Activated CD4-positive, CD25-positive, alpha-beta regulatory T cell treated with anti-CD3 and anti-CD28 coated beads, Interleukin-2, amount 50 U/mL, for 16 hours (primary cell): Measurements from ENCODE around the gene SHCBP1L.

ENCODE experiments used
- DNase-seq: peaks from one replicate; pipeline ENCODE4 v3.0.0-alpha.2; 2020; ENCODE audit warnings: low read depth, low spot score

Gene SHCBP1L

DNA sequence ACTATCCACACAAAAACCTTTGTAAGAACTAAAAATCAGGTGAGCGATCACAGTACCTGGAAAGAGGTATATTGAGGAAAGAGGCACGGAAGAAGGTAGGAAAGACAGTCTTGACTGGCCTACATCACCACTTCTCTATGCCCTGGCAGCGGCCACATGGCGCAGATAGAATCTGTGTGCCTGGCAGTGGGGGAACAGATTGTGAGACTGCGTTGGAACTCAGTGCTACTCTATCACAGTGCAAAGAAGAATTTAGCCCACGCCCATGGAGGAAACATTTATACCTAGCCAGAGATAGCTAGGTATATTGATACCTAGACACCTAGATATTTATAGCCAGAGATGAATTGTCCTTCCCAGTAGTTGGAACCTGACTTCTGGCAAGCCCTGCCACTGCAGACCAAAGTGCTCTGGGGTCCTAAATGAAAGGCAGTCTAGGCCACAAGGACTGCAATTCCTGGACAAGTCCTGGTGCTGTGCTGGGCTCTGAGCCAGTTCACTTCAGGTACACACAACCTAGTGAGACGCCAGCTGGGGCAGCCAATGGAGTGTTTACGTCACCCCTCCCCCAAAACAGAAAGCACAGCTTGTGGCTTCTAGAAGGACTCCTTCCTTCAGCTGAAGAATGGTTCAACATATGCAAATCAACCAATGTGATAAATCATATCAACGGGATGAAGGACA is 61.9 kb downstream of the SHCBP1L start:
- no peak for DNase-seq

DNA sequence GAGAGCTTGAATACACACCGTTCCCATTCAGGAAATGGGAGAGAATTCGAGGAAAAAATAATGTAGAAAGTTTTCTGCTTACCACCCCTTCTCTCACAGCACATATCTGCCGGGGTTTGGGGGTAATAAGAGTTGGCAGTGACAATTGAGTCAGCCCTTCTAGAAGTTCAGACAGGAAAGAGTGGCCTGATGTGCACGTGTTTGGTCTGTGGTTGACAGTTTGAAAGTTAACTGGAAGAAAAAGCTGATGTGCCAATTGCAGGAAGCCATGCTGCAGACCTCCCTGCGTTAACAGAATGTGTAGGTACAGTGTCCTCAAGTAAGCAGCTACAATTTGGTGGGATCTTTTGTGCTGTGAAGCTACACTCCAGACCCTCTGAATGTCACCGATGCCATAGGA is 63.0 kb downstream of the SHCBP1L start:
- DNase-seq: no peak

DNA sequence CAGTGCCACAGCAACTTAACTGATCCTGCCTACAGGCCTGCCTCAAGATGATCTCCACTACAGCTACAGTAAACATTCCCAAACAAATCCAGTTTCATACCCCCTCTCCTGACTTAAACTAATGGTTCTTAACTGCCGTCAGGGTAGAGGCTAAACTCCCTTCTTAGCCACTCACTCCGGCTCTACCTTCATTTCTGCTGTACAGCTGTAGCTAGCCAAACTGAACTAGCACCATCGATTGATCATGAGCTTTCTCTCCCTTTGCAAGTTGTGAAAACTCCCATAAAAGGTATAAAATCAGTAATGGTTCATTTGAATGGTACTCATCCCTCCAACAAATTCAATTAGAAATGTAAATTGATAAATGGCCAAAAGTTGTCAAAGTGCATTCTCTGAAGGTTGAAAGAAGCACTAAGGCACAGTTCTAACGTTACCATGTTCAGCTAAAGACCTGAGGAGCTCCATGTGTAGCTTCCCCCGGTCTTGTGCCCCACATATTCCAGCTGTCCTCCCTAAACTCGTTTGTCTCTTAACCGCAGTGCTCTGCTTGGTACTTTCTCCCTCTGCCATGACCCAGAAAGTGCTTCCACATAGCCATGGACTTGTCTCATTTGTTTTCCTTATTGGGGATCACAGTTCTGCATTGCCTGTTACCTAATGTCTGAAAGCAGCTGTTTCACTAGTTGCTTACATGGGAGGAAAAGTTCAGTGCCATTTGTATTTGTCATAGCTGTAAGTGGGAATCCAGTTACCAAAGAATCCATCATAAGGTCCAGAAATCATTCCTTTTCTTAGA is 64.0 kb downstream of the SHCBP1L start:
- DNase-seq: no peak

DNA sequence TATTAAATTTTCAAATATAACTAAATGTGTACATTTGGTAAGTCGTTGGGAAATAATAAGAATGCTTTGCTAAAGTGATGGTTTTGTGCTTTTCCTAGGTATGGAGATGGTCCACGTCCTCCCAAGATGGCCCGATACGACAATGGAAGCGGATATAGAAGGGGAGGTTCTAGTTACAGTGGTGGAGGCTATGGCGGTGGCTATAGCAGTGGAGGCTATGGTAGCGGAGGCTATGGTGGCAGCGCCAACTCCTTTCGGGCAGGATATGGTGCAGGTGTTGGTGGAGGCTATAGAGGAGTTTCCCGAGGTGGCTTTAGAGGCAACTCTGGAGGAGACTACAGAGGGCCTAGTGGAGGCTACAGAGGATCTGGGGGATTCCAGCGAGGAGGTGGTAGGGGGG is 66.0 kb downstream of the SHCBP1L start:
- DNase-seq: no peak

DNA sequence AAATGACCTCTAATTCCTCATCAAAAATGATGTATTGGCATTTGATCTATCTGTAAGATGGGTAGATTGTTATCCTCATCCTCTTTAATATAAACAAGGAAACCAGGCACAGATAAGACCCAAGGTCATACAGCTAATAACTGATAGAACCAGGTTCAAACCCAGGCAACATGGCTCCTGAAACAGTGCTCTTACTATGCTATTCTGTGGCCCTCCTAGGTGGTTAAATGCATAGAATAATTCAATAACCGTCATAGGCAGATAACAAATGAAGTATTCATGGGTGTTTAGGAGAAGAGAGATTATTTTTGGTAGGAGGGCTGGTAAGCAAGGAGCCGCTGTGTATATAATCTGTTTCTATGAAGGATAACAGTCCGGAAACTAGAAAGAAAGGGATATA is 67.4 kb downstream of the SHCBP1L start:
- DNase-seq: no peak

DNA sequence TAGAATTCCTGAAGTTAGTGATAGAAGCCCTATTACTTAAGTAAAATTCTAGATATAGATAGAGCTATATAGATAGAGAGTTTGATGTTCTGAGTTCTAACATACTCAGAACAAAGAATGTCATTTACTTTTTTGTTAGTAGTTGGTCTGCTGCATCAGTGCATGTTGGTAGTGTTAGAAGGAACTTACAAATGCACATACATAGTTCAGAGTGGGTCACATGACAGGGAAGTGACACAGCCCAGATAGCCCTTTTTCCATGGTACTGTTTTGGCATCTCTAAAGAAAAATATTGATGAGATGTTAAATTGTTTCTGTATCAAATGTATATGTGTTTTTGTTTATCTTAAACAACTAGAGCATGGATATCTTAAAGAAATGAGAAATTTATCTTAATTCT is 68.1 kb downstream of the SHCBP1L start:
- DNase-seq: no peak

DNA sequence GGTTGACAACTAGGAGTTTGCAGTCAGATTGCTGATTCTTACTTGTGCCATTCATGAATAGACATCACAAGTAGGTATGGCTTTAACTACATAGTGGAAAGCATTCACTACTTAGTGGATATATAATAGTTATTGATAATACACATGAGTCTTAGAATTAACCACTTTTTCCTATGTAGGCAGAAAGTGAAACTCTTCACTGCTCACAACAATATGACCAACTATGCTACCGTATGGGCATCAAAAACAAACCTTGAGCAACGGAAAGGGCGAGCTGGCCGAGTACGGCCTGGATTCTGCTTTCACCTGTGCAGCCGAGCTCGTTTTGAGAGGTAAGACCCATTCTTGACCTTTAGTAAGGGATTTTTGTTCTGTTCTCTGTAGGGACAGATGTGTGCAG is 75.1 kb downstream of the SHCBP1L start:
- DNase-seq: no peak

DNA sequence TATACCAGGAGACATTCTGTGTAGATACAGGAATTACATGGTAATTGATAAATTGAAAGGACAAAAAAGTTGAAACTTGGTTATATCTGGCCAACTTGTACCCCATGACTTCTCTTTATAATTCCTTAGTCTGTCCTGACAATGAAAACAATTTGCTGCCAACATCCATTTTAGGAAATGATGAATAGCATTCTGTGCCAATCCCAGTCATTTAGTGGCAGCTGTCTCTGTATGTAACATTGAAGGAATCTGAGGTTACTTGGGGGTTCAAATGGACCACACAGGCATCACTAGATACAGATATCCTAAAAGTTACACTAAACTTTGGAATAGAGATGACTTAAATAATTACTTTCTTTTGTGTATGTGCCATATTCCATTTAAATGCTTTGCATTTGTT is 75.6 kb downstream of the SHCBP1L start:
- no peak for DNase-seq

DNA sequence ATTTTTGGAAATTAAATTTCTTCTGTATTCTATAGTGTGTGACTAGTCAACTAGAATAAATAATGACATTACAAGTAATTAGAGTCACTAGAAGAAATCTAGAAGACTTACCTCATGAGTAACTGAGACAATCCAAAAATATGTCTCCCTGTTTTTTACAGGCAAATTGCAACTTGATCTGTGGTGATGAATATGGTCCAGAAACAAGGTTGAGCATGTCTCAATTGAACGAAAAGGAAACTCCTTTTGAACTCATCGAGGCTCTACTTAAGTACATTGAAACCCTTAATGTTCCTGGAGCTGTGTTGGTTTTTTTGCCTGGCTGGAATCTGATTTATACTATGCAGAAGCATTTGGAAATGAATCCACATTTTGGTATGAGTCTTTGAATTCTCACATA is 77.1 kb downstream of the SHCBP1L start:
- DNase-seq: no peak

DNA sequence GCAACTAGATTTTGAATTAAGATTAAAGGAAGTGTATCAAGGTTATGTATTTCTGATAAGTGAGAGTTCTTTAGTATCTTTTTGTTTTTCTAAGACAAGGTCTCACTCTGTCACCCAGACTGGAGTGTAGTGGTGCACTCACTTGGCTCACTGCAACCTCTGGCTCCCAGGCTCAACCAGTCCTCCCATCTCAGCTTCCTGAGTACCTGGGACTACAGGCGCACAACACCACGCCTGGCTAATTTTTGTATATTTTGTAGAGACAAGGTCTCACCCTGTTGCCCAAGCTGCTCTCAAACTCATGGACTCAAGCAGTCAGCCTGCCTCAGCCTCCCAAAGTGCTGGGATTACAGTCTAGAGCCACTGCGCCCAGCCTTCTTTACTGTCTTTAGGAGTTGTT is 80.1 kb downstream of the SHCBP1L start:
- DNase-seq: no peak

DNA sequence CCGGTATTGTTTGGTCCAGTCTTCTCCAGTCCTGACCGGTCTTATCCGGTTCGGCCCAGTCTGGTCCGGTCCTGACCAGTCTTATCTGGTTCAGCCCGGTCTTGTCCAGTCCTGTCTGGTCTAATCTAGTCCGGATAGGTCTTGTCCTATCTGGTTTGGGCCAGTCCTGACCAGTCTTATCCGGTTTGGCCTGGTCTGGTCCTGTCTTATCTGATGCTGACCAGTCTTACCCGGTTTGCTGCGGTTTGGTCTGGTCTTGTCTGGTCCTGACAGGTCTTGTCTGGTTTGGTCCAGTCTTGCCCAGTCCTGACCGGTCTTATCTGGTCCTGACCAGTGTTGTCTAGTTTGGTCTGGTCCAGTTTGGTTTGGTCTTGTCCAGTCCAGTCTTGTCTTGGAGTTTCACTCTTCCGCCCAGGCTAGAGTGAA is 83.7 kb downstream of the SHCBP1L start:
- DNase-seq: peak; percentile 10

DNA sequence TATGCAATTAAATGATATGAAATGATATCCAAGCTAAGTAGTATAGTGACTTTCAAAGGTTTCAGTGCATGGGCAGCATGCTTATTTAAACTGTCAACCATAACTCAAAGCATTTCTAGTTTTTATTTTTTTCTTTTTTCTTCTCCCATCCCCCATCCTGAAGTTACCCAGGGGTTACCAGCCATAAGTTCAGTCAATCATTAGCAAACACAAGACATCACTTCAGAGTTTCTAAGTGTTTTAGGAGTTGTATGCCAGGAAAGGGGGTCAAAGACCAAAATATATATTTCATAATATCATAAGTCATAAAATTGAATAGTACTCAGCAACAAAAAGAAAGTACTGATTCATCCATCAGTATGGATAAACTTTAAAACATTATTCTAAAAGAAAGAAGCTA is 85.1 kb downstream of the SHCBP1L start:
- no peak for DNase-seq

DNA sequence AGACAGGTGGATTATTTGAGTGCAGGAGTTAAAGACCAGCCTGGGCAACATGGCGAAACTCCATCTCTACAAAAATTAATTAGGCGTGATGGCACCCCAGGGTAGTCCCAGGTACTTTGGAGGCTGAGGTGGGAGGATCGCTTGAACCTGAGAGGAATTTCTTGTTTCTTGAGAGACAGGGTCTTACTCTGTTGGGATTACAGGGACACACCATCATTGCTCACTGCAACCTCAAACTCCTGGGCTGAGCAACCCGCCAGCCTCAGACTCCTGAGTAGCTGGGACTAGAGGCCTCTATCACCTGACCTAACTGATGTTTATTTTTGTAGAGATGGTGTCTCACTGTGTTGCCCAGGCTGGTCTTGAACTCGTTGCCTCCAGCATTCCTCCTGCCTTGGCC is 89.0 kb downstream of the SHCBP1L start:
- DNase-seq: no peak

DNA sequence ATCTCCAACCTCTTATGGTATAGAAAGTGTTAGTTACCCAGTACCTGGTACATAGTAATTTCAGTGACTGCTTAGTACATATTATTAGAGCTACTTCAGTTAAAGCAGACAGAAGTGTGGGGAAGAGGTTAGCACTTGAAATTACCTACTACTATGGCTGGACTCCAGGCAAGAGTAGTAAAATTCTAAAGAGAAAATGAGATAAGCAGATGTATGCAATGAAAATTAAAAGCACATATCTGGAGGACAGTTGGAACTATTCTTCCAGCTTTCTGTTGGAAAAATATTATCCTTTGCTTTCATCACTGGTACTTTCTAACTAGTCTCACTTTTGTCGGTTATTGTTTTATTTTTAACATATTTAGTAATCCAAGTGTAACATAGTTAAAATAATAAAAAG is 90.1 kb downstream of the SHCBP1L start:
- DNase-seq: no peak

DNA sequence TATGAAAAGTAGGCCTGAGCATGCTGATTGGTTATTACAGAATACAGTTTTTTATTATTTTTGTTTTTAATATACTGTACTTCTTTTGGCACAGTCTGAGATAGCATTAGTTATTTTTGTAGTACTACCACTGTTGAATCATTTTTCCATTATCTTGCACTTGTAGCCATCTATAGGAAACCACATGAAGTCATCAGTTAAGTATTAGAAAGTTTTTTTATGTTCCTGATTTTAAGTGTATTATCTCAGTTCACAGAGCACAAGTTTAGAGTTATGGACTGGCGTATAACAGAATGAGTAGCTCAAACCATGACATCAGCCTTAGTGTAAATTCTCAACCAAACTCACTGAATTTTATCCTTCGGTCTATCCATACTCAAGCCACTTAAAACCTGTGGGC is 91.0 kb downstream of the SHCBP1L start:
- DNase-seq: no peak

DNA sequence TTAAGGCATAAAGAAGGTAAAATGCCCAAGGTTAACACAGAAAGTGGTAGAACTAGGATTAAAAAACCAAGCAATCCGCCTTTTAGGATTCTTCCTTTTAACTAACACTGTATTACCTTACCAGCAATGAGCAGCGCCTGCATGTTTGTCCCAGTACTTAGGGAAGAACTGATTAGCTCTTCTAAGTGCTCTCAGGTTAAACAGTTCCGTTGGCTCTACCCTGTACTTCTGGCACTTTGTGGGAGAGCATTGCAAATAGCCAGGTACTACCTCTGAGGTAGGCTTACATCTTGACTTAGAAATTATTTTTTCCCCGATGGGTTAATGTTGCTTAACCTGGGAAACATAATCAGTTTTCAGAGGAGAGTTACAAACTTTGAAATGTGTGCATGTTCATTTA is 92.3 kb downstream of the SHCBP1L start:
- no peak for DNase-seq

DNA sequence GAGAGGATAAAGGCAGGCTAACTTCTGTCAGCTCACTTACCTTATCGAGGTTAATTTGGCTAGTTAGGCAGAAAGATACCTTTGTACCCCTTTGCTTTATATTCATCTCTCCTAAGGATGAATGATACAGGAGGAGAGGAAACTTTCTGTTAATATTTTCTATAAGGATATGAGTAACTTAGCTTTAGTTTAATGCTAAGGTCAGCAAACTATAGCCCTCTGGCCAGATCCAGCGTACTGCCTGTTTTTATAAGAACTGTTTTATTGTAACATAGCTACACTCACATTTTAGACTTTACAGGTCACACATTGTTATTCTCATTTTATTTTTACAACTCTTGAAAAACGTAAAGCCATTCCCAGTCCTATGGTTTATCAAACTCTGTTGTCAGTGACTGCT is 95.8 kb downstream of the SHCBP1L start:
- DNase-seq: no peak

DNA sequence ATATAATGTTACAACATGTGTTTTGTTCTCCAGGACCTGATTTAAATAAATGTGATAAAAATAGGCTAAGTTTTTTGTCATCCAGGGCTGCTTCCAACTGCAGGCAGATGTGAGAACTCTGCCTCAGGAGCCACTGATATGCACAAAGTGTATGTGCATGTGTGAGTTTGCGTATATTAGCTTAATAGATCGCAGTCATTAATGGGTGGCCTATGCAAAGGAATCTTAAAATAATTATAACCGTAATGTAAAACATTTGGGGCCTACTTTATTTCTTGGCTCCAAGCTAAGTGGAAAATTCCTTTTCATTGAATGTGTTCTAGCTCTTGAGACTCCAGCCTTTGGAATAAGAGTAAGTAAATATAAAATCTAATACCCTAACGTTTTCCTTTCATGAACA is 97.1 kb downstream of the SHCBP1L start:
- no peak for DNase-seq

DNA sequence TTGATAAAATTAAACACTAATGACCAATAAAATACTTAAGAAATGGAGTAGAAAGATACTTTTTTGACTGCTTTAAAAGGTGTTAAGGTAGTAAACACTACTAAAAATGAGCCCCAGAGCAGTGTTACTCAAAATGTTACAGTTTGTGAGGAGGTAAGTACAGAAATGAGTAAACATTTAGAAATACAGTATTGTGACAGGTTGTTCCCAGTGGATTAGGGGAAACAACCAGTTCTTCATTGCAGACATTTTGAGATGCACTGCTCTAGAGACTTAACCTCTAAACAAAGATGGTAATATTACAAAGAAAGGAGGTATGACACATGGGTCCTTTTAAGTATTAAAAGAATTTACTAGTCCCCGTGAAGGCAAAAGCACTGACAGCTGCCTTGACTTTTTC is 101.1 kb downstream of the SHCBP1L start:
- no peak for DNase-seq

DNA sequence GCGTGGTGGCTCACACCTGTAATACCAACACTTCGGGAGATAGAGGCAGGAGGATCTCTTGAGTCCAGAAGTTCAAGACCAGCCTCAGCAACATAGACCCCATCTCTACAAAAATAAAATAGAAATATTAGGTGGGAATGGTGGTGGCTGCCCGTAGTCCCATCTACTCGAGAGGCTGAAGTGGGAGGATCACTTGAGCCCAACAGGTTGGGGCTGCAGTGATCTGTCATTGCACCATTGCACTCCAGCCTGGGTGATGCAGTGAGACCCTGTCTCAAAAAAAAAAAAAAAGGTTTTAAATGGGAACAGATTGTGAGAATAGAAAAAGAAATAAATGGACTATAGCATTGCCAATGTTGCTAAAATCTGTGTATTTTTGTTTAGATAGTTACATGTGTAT is 102.6 kb downstream of the SHCBP1L start:
- DNase-seq: no peak
